ENCODE measurements around the gene CD70. TPM values are rescaled to one million over a fixed set of nuclear protein-coding genes. Genes with fewer than 3 reads are reported as not detected.

CD70 gene
- total RNA-seq, 2 experiments from 2014 or later = 3.3 to 3.6 TPM

Other genes starting within 250 kb of the CD70 start
- gene CLPP, start 229.6 kb downstream of the CD70 start, total RNA-seq = 100 to 1,000 TPM; 197 to 245 TPM
- gene ALKBH7, start 218.4 kb downstream of the CD70 start, total RNA-seq = 10 to 100 TPM; 22.8 to 44.7 TPM
- 1 to 10 TPM; 1.4 to 1.8 TPM for gene PSPN, start 215.2 kb downstream of the CD70 start, total RNA-seq
- gene GTF2F1, start 198.0 kb downstream of the CD70 start, total RNA-seq = 10 to 100 TPM; 60.9 to 78.5 TPM
- 100 to 1,000 TPM; 363 to 380 TPM for gene KHSRP, start 166.3 kb downstream of the CD70 start, total RNA-seq
- gene SLC25A41, start 157.4 kb downstream of the CD70 start, total RNA-seq = under 1 TPM; 0.46 to 0.64 TPM
- gene SLC25A23, start 131.4 kb downstream of the CD70 start, total RNA-seq = 10 to 100 TPM; 18.6 to 19.2 TPM
- 1 to 10 TPM; 1.2 to 1.8 TPM for gene CRB3, start 126.9 kb downstream of the CD70 start, total RNA-seq
- gene DENND1C, start 109.4 kb downstream of the CD70 start, total RNA-seq = 10 to 100 TPM; 49.5 to 56.3 TPM
- 1 to 10 TPM; 4.8 to 5.1 TPM for gene TUBB4A, start 88.8 kb downstream of the CD70 start, total RNA-seq
- under 1 TPM; 0.49 to 0.57 TPM for gene TNFSF9, start 60.1 kb downstream of the CD70 start, total RNA-seq
- gene TNFSF14, start 79.0 kb upstream of the CD70 start, total RNA-seq = 10 to 100 TPM; 31.8 to 33.0 TPM
- 1 to 10 TPM in 1 of 2 experiments, under 1 TPM in 1; 0.93 to 1.0 TPM for gene C3, start 129.5 kb upstream of the CD70 start, total RNA-seq
- 10 to 100 TPM; 58.8 to 59.9 TPM for gene GPR108, start 146.4 kb upstream of the CD70 start, total RNA-seq
- gene TRIP10, start 148.5 kb upstream of the CD70 start, total RNA-seq = 10 to 100 TPM; 45.1 to 50.0 TPM
- gene SH2D3A, start 176.3 kb upstream of the CD70 start, total RNA-seq = 10 to 100 TPM; 20.7 to 23.2 TPM
- 10 to 100 TPM; 73.4 to 90.8 TPM for gene VAV1, start 181.6 kb upstream of the CD70 start, total RNA-seq